ENCODE data around the gene RMRP. TPM values are rescaled to one million over a fixed set of nuclear protein-coding genes. Genes with fewer than 3 reads are reported as not detected.
A peak's percentile ranks its signal among the peaks of the same experiment; 100 is the strongest.

RMRP gene
- total RNA-seq, 1 donor from 2014 or later, result 21,148 TPM

GRCh38 chr9:35690294-35690613 lies 32.4 kb upstream of the RMRP start:
- no peak for TF ChIP-seq CTCF (IDR thresholded peaks at IDR 0.05; ENCODE audit: unreplicated experiment)
- peak overlapping the region; percentile 88 for H3K4me3 Mint-ChIP-seq
- H3K9me3 Mint-ChIP-seq, result no peaks in the 10 kb centered on the region
- no peaks in the 10 kb centered on the region for H3K27me3 Mint-ChIP-seq (ENCODE audit: low read depth)
- DNase-seq (ENCODE audit: low spot score in 2 of 2, unreplicated experiment in 2 of 2), result no peak
- peaks cover 9% of the 10 kb centered on the region for H3K36me3 Mint-ChIP-seq
- peak overlapping the region; percentile 84 for H3K27ac Mint-ChIP-seq
- H3K4me1 Mint-ChIP-seq, result peaks cover 38% of the 10 kb centered on the region

- peak within 1 kb of the TSS; percentile 97 for H3K27ac Mint-ChIP-seq
Observed at GRCh38 chr9:35689542-35690293, 31.9 kb upstream of the RMRP start, which contains the start of gene TPM2. Gene TPM2, minus strand, starts transcription at chr9:35689925. Its CDS starts 108 bp downstream, at chr9:35689817.

GRCh38 chr9:35688558-35689541 lies 31.0 kb upstream of the RMRP start:
- no peak for DNase-seq (ENCODE audit: low spot score in 2 of 2, unreplicated experiment in 2 of 2)
- peaks cover 14% of the 10 kb centered on the region for H3K36me3 Mint-ChIP-seq
- TF ChIP-seq CTCF (IDR thresholded peaks at IDR 0.05; ENCODE audit: unreplicated experiment), result no peak
- no peaks in the 10 kb centered on the region for H3K27me3 Mint-ChIP-seq (ENCODE audit: low read depth)
- peak overlapping the region; percentile 97 for H3K27ac Mint-ChIP-seq
- H3K4me1 Mint-ChIP-seq, result peaks cover 38% of the 10 kb centered on the region
- peak overlapping the region; percentile 88 for H3K4me3 Mint-ChIP-seq
- H3K9me3 Mint-ChIP-seq, result no peaks in the 10 kb centered on the region

More at GRCh38 chr9:35689542-35690293, 31.9 kb upstream of the RMRP start, which contains the start of gene TPM2:
- H3K4me3 Mint-ChIP-seq, result peak within 1 kb of the TSS; percentile 88
- DNase-seq (ENCODE audit: low spot score in 2 of 2, unreplicated experiment in 2 of 2), result peak; percentile 53 to 73
- H3K27me3 Mint-ChIP-seq (ENCODE audit: low read depth), result no peaks in the 10 kb centered on the region
- H3K36me3 Mint-ChIP-seq, result peaks cover 9% of the 10 kb centered on the region
- H3K9me3 Mint-ChIP-seq, result no peaks in the 10 kb centered on the region
- peaks cover 38% of the 10 kb centered on the region for H3K4me1 Mint-ChIP-seq
- TF ChIP-seq CTCF (IDR thresholded peaks at IDR 0.05; ENCODE audit: unreplicated experiment), result no peak

GRCh38 chr9:35687972-35688557 lies 30.2 kb upstream of the RMRP start:
- H3K4me3 Mint-ChIP-seq, result peak overlapping the region; percentile 88
- DNase-seq (ENCODE audit: low spot score in 2 of 2, unreplicated experiment in 2 of 2), result no peak
- peak overlapping the region; percentile 97 for H3K27ac Mint-ChIP-seq
- H3K27me3 Mint-ChIP-seq (ENCODE audit: low read depth), result no peaks in the 10 kb centered on the region
- no peak for TF ChIP-seq CTCF (IDR thresholded peaks at IDR 0.05; ENCODE audit: unreplicated experiment)
- H3K36me3 Mint-ChIP-seq, result peaks cover 21% of the 10 kb centered on the region
- peaks cover 38% of the 10 kb centered on the region for H3K4me1 Mint-ChIP-seq
- H3K9me3 Mint-ChIP-seq, result no peaks in the 10 kb centered on the region

GRCh38 chr9:35687306-35687705 lies 29.5 kb upstream of the RMRP start:
- H3K27ac Mint-ChIP-seq, result peak overlapping the region; percentile 66
- no peaks in the 10 kb centered on the region for H3K27me3 Mint-ChIP-seq (ENCODE audit: low read depth)
- no peak for TF ChIP-seq CTCF (IDR thresholded peaks at IDR 0.05; ENCODE audit: unreplicated experiment)

More at GRCh38 chr9:35687306-35687705, 29.5 kb upstream of the RMRP start:
- Mint-ChIP-seq H3K4me3 (peak overlapping the region; percentile 49), H3K4me1 (peaks cover 38% of the 10 kb centered on the region), H3K36me3 (peaks cover 28% of the 10 kb centered on the region), H3K9me3 (no peaks in the 10 kb centered on the region)
- DNase-seq (ENCODE audit: low spot score in 2 of 2, unreplicated experiment in 2 of 2), result no peak

All from mesothelial cell of epicardium (in vitro differentiated cells).